ENCODE data around the gene SCAI.
"Not testable (repeated sequence)": the region's sequence is repeated elsewhere in the genome, so short reads cannot be mapped to it uniquely, and the experiment has no call there.

The SCAI gene

GRCh38 chr9:125143377-125144090 is at the start of gene SCAI:
TSS of gene SCAI (minus strand) at chr9:125143528. CDS start at chr9:125143437, 91 bp downstream.
- peak; percentile 89 for DNase-seq

- DNase-seq = no peak
These were observed 47.1 kb upstream of the SCAI start for GRCh38 chr9:125190361-125190801.

GRCh38 chr9:125189361-125190289 is 46.3 kb upstream of the SCAI start, which contains the start of gene PPP6C:
TSS of gene PPP6C (minus strand) at chr9:125189803. CDS start at chr9:125189718, 85 bp downstream.
- peak; percentile 91 for DNase-seq

GRCh38 chr9:125189011-125189360 is 45.7 kb upstream of the SCAI start:
- no peak for DNase-seq

- no peak for DNase-seq
These were observed 40.2 kb upstream of the SCAI start for GRCh38 chr9:125183561-125183960.

- DNase-seq = no peak
These were observed 39.7 kb upstream of the SCAI start for GRCh38 chr9:125183054-125183453.

GRCh38 chr9:125181756-125182155 is 38.4 kb upstream of the SCAI start:
- DNase-seq = not testable (repeated sequence)

GRCh38 chr9:125180876-125181275 is 37.5 kb upstream of the SCAI start:
- no peak for DNase-seq

GRCh38 chr9:125179776-125180175 is 36.4 kb upstream of the SCAI start:
- DNase-seq = not testable (repeated sequence)

GRCh38 chr9:125177888-125178287 is 34.6 kb upstream of the SCAI start:
- DNase-seq = no peak

GRCh38 chr9:125176636-125177035 is 33.3 kb upstream of the SCAI start:
- DNase-seq = no peak

- DNase-seq = no peak
These were observed 28.9 kb upstream of the SCAI start for GRCh38 chr9:125172031-125172755.

- no peak for DNase-seq
These were observed 26.6 kb upstream of the SCAI start for GRCh38 chr9:125169895-125170294.

GRCh38 chr9:125166762-125167161 is 23.4 kb upstream of the SCAI start:
- no peak for DNase-seq

GRCh38 chr9:125162891-125163290 is 19.6 kb upstream of the SCAI start:
- DNase-seq = not testable (repeated sequence)

- no peak for DNase-seq
These were observed 18.1 kb upstream of the SCAI start for GRCh38 chr9:125161284-125161918.

- no peak for DNase-seq
These were observed 17.4 kb upstream of the SCAI start for GRCh38 chr9:125160750-125161149.

- no peak for DNase-seq
These were observed 13.2 kb upstream of the SCAI start for GRCh38 chr9:125156551-125156950.

GRCh38 chr9:125153712-125154367 is 10.5 kb upstream of the SCAI start:
- no peak for DNase-seq

GRCh38 chr9:125151730-125152129 is 8.4 kb upstream of the SCAI start:
- DNase-seq = no peak

- DNase-seq = no peak
These were observed 7.3 kb upstream of the SCAI start for GRCh38 chr9:125150349-125151245.
